Measurements from ENCODE around the gene ALDH2. TPM values are rescaled to one million over a fixed set of nuclear protein-coding genes. Genes with fewer than 3 reads are reported as not detected.

Gene ALDH2
- total and polyA plus RNA-seq, 2 donors (not counting 1 experiment from before 2014, with no cell fraction given), result 7.0 to 22.3 TPM

- no peaks in the 10 kb centered on the region for H3K4me1 Mint-ChIP-seq
- no peak overlapping the region for H3K4me3 Mint-ChIP-seq
- H3K27ac Mint-ChIP-seq, result no peak overlapping the region
- no peaks in the 10 kb centered on the region for H3K9me3 ChIP-seq (ENCODE audit: control extremely low read depth in 1 of 3, control insufficient read depth in 2 of 3, insufficient read depth in 1 of 3, low read length in 2 of 3)
- TF ChIP-seq, protein P1, sequence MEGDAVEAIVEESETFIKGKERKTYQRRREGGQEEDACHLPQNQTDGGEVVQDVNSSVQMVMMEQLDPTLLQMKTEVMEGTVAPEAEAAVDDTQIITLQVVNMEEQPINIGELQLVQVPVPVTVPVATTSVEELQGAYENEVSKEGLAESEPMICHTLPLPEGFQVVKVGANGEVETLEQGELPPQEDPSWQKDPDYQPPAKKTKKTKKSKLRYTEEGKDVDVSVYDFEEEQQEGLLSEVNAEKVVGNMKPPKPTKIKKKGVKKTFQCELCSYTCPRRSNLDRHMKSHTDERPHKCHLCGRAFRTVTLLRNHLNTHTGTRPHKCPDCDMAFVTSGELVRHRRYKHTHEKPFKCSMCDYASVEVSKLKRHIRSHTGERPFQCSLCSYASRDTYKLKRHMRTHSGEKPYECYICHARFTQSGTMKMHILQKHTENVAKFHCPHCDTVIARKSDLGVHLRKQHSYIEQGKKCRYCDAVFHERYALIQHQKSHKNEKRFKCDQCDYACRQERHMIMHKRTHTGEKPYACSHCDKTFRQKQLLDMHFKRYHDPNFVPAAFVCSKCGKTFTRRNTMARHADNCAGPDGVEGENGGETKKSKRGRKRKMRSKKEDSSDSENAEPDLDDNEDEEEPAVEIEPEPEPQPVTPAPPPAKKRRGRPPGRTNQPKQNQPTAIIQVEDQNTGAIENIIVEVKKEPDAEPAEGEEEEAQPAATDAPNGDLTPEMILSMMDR (IDR thresholded peaks at IDR 0.05), result no peak
- TF ChIP-seq EZH2 (IDR thresholded peaks at IDR 0.05; ENCODE audit: borderline replicate concordance, insufficient read depth, low read depth, low read length, poor library complexity, severe bottlenecking), result no peak
- H3K36me3 ChIP-seq (replicated peaks in 1 of 2; ENCODE audit: control extremely low read depth in 1 of 2, control insufficient read depth in 1 of 2, extremely low read depth in 1 of 2, insufficient read depth in 2 of 2, low read length in 1 of 2), result peaks cover 0 to 11% of the 10 kb centered on the region in 2 experiments
- H3K27ac ChIP-seq (ENCODE audit: low read length in 2 of 2), result no peak overlapping the region
- H3K79me2 ChIP-seq (ENCODE audit: control insufficient read depth, insufficient read depth, low read length), result no peaks in the 10 kb centered on the region
- H2AFZ ChIP-seq (ENCODE audit: insufficient read depth, low read depth, low read length, poor library complexity, severe bottlenecking), result no peak overlapping the region
- H3K27me3 ChIP-seq (replicated peaks in 1 of 4; ENCODE audit: control extremely low read depth in 1 of 4, control insufficient read depth in 3 of 4, insufficient read depth in 4 of 4, low read length in 3 of 4), result no peaks in the 10 kb centered on the region
- H3K9ac ChIP-seq (ENCODE audit: low read length), result no peak overlapping the region
- DNase-seq (no peak), ATAC-seq (ENCODE audit: low read depth) (no peak)
- no peak overlapping the region for H3K4me3 ChIP-seq (ENCODE audit: control extremely low read depth in 1 of 5, extremely low read depth in 1 of 5, insufficient read depth in 1 of 5, low read depth in 2 of 5, low read length in 4 of 5)
- ChIA-PET POLR2A (no interaction called here), CTCF (interaction anchor here (0.9 to 10.8 kb wide), 2 partner anchors 33 to 39 kb away, joined by 3 to 98 read pairs; no protein-coding TSS in a partner anchor)
- no peaks in the 10 kb centered on the region for H3K4me1 ChIP-seq (ENCODE audit: control insufficient read depth in 2 of 2, insufficient read depth in 2 of 2, low read length in 2 of 2)
- H3K27me3 Mint-ChIP-seq, result no peaks in the 10 kb centered on the region
- H4K20me1 ChIP-seq (ENCODE audit: control insufficient read depth, insufficient read depth, low read length, poor library complexity, severe bottlenecking), result no peaks in the 10 kb centered on the region
- WGBS (ENCODE audit: insufficient coverage), result no CpG with 5 or more reads among the region's 3 CpGs
- H3K9me3 Mint-ChIP-seq (ENCODE audit: insufficient read depth), result no peaks in the 10 kb centered on the region
- intact Hi-C loops (cut with micrococcal nuclease), result no loop called here
- no peak overlapping the region for H3K4me2 ChIP-seq (replicated peaks; ENCODE audit: low read depth, low read length, poor library complexity, severe bottlenecking)
Measured at GRCh38 chr12:111792856-111793235, 26.1 kb downstream of the ALDH2 start.

DNA sequence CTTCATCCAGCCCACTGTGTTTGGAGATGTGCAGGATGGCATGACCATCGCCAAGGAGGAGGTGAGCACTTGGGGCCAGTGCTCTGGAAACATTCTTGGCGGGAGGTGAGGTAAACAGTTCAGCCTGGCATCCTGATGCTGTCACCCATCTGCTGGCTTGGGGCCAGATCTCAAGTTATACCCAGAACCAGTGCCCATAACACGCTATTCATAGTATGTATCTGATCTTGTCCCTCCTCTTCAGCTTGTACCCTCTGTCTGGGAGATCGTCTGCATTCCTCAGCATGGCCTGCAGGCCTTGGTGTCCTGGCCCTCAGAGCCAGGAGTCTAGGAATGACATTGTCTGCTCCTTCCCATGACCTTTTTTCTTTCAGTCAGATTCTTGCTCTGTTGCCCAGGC lies 31.4 kb downstream of the ALDH2 start:
- no peak for ATAC-seq (ENCODE audit: low read depth)

More for the DNA sequence above, 31.4 kb downstream of the ALDH2 start:
- peaks cover 0 to 19% of the 10 kb centered on the region in 2 experiments for H3K36me3 ChIP-seq (replicated peaks in 1 of 2; ENCODE audit: control extremely low read depth in 1 of 2, control insufficient read depth in 1 of 2, extremely low read depth in 1 of 2, insufficient read depth in 2 of 2, low read length in 1 of 2)
- H3K4me2 ChIP-seq (replicated peaks; ENCODE audit: low read depth, low read length, poor library complexity, severe bottlenecking), result no peak overlapping the region
- Mint-ChIP-seq H3K27ac (no peak overlapping the region), H3K4me3 (no peak overlapping the region), H3K27me3 (no peaks in the 10 kb centered on the region), H3K9me3 (ENCODE audit: insufficient read depth) (no peaks in the 10 kb centered on the region), H3K4me1 (no peaks in the 10 kb centered on the region)
- H2AFZ ChIP-seq (ENCODE audit: insufficient read depth, low read depth, low read length, poor library complexity, severe bottlenecking), result no peak overlapping the region
- H3K27me3 ChIP-seq (replicated peaks in 1 of 4; ENCODE audit: control extremely low read depth in 1 of 4, control insufficient read depth in 3 of 4, insufficient read depth in 4 of 4, low read length in 3 of 4), result no peaks in the 10 kb centered on the region
- ChIA-PET POLR2A (no interaction called here), CTCF (interaction anchor here (1.9 kb wide), 1 partner anchor 15 kb away, joined by 6 read pairs; no protein-coding TSS in a partner anchor)
- H3K9me3 ChIP-seq (ENCODE audit: control extremely low read depth in 1 of 3, control insufficient read depth in 2 of 3, insufficient read depth in 1 of 3, low read length in 2 of 3), result no peaks in the 10 kb centered on the region
- H3K27ac ChIP-seq (ENCODE audit: low read length in 2 of 2), result no peak overlapping the region
- H3K79me2 ChIP-seq (ENCODE audit: control insufficient read depth, insufficient read depth, low read length), result no peaks in the 10 kb centered on the region
- TF ChIP-seq, protein P1 (IDR thresholded peaks at IDR 0.05), result no peak
- no peak for TF ChIP-seq EZH2 (IDR thresholded peaks at IDR 0.05; ENCODE audit: borderline replicate concordance, insufficient read depth, low read depth, low read length, poor library complexity, severe bottlenecking)
- H3K4me1 ChIP-seq (ENCODE audit: control insufficient read depth in 2 of 2, insufficient read depth in 2 of 2, low read length in 2 of 2), result no peaks in the 10 kb centered on the region
- no peak overlapping the region for H3K9ac ChIP-seq (ENCODE audit: low read length)
- H3K4me3 ChIP-seq (ENCODE audit: control extremely low read depth in 1 of 5, extremely low read depth in 1 of 5, insufficient read depth in 1 of 5, low read depth in 2 of 5, low read length in 4 of 5), result no peak overlapping the region
- no peaks in the 10 kb centered on the region for H4K20me1 ChIP-seq (ENCODE audit: control insufficient read depth, insufficient read depth, low read length, poor library complexity, severe bottlenecking)
- intact Hi-C loops (cut with micrococcal nuclease), result no loop called here
- 98% methylated on average over 4 of the region's 4 CpGs for WGBS (ENCODE audit: insufficient coverage)
- DNase-seq, result no peak

Measured in B cell (primary cell).